ENCODE data around the gene U2SURP.
A peak's percentile ranks its signal among the peaks of the same experiment; 100 is the strongest.
"Not testable (repeated sequence)": the region's sequence is repeated elsewhere in the genome, so short reads cannot be mapped to it uniquely, and the experiment has no call there.

Gene U2SURP

DNA sequence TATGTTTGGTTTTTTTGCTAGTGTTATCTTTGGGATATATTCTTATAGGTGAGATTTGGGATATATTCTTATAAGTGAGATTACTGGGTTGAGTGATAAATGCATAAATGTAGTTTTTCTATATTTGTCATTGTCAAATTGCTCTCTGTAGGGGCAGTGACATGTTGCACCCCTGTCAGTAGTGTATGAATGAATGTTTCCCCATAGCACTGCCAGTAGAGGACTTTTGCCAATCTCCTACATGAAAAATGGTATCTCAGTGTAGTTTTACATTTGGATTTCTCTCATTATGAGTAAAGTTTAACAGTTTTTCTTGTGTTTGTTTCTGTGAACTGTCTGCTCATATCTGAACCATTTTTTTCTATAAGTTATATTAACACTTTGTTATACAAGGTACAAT is 13.6 kb downstream of the U2SURP start:
- no peak for DNase-seq (ENCODE audit: low spot score)

DNA sequence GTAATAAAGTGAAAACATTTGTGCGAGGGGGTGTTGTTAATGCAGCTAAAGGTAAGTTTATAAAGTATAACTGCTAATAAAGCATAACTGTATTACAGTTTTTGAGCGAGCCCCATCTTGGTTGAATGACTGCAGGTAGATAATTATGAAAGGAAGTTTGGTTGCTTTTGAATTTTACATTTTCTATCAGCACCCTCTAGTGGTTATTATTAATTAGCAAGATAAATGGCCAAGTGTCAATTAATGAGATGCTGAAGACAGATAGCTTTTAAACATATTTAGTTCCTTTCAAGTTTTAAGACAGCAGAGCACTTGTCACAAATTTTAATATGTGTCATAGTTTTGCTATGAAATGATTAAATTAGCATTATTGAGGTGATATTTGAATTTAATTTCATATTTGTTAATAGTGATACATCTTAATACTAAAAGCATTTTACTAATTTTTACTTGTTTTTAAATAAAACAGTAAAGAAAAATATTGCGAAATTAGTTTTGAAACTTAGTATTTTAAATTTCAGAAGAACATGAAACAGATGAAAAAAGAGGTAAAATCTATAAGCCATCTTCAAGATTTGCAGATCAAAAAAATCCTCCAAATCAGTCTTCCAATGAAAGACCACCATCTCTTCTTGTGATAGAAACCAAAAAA is 15.1 kb downstream of the U2SURP start:
- no peak for DNase-seq (ENCODE audit: low spot score)

DNA sequence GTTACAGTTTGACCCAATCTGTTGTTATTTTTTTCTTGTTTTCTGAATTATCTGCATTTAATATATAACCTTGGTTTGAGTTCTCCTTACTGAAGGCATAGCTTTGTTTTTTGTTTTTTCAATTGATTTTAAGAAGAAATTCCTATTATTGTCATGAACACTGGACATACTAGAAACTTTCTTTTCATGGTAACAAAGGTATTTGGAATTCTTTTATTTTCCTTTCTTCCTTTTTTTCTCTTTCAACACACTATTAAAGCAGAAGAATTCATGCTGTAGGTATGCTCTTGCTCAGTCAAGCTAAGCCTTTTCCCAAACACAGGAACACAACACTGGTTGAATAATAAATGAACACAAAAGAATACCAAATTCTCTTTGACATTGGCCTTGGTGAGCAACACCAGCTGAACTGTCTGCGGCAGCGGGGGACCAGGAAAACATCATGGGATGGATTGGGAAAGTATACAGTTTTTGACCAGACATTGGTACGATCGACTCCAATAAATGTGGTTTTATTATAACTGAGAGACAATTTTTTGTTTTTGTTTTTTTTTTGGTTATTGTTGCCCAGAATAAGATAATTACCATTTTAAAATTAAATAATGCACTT is 23.1 kb downstream of the U2SURP start:
- peak; percentile 25 for DNase-seq (ENCODE audit: low spot score)

DNA sequence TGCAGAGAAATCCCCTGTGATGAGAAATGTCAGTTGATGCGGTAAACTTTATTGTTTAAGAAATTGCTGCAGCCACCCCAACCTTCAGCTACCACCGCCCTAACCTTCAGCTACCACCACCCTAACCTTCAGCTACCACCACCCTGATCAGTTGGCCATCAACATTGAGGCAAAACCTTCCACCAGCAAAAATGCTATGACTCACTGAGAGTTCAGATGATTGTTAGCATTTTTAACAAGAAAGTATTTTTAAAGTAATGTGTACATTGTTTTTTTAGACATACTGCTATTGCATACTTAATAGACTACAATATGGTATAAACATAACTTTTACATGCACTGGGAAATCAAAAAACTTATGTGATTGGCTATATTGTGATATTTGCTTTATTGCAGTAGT is 30.0 kb downstream of the U2SURP start:
- no peak for DNase-seq (ENCODE audit: low spot score)

DNA sequence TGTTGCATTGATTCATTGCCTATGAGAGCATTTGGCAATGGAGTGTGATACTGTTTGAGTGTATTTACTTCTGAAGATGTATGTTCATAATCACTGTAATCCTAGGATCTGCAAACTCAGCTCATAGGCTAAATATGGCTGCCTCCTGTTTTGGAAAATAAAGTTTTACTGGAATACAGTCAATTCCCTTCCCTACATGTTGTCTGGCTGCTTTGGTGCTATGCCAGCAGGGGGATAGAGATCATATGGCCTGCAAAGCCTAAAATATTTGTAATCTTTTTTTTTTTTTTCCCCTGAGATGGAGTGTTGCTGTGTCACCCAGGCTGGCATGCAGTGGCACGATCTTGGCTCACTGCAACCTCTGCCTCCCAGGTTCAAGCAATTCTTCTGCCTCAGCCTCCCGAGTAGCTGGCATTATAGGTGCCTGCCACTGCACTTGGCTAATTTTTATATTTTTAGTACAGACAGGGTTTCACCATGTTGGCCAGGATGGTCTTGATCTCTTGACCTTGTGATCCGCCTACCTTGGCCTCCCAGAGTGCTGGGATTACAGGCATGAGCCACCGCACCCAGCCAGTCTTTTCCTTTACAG is 30.5 kb downstream of the U2SURP start:
- DNase-seq (ENCODE audit: low spot score) = not testable (repeated sequence)

DNA sequence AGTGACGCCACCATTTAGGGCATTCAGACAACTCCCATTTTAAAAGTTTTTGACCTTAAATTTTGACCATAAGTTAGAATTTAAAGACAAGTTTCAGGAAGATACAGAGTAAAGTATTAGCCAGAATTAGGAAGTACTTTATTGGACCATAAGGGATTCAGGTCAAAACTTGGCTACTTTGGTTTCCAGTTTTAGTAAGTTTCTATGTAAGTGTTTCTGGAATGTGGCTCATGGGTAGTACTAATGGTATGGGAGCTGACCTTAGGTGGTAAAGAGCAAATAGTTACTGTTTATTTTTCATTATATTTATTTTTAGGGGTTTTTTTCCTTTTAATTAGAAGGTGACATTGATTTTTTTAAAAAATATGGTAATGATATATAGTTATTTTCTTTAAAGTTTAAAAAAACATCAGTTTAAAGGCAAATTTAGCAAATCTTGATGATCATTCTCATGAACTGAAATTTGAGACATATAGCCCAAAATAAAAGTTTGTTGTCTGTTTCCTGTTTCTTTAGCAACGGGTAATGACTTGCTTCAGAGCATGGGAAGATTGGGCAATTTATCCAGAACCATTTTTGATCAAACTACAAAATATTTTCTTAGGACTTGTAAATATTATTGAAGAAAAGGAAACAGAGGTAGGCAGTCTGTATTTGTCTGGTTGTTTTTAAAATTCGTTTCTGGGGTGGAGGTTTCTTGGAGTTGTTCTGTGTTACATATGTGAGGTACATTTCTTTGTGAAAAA is 34.3 kb downstream of the U2SURP start:
- no peak for DNase-seq (ENCODE audit: low spot score)

DNA sequence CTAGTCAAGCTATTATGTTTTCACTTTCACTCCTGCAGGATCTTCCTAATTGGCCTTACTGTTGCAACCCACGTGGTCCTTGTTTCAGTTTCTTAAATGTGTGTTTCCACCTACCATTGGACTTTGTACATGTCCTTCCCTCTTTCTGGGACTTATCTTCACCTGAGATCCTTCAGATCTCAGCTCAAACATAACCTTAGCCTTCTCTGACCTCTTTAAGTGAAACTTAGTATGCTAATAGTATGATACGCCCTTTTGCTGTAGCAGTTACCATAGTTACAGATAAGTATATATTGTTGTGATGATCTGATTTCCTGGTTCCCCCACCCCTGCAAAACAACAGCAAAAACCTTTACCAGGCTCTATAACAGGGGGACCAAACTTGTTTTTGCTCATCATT is 35.2 kb downstream of the U2SURP start:
- DNase-seq (ENCODE audit: low spot score) = no peak

DNA sequence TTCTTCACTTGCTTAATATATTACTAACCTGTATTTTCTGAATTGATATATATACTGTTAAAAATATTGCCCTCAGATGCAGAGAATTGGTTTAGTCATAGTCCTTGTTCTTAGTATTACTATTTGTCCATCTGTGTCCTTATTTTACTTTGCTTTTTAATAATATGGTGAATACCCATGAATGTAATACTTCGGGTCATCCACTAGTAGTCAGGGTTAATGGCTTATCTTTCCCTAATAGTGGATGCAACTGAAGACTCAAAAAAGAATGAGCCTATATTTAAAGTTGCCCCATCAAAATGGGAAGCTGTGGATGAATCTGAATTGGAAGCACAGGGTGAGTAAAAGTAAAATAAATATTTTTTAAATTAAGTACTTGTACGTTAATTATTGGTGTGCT is 36.5 kb downstream of the U2SURP start:
- DNase-seq (ENCODE audit: low spot score) = no peak

DNA sequence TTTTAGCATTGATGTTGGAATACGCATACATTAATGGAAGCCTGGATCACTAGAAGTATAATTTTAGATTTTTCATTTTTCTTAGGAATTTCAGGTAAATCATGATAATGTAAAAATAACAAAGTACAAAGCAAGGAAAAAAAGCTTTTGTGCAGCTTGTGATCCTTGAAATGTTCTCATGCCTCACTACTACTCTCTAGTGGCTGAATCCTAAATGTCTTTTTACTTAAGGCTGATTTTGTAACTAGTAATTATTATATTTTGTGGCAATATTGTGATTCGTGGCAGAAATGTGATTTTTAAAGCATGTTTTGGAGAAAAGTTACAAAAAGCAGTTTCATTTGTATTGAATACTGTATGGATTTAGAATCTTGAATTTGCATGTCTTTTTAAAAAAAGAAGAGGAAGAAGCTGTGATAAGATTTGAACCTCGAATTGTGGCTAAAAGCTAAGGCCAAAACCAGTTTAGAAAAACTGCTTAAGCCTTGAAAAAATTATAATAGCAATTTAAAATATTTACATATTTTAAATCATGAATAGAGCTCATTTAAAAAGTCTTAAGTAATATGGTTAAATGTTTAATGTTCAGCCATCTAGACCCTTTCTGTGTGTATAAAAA is 39.0 kb downstream of the U2SURP start:
- peak; percentile 57 for DNase-seq (ENCODE audit: low spot score)

DNA sequence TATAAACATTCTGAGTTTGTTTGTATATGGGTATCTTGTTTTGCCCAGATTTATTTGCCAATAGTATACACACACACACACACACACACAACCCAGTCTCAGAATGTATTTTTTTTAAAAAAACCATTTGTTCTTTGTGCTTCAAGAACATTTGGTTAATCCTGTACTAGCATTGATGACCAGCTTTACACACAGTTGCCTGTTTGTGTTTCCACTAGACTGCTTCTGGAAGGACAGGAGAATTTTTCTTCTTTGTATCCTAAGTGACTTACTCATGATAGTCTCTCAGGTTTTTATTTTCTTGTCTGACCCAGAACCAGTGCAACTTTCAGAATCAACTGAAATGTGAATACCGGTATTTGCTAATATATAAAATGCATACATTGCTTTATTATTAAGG is 40.5 kb downstream of the U2SURP start:
- DNase-seq (ENCODE audit: low spot score) = no peak

DNA sequence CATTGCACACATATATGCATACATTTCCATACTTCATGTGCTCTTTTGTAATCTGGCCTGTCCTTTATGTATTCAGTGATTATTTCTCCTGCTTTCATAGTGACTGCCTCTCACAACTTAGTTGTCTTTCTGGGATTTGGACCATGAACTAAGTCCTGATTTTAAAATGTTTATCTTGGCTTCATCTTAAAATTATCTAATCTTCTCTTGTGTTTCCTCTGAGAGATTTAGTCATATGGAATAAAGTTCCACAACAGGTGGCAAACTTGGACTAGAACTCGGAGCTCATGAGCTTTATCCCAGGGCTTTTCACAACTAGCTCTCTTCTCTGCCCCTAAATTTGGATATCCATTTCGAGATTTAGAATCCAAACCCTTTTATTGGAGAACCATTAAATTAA is 44.3 kb downstream of the U2SURP start:
- no peak for DNase-seq (ENCODE audit: low spot score)

DNA sequence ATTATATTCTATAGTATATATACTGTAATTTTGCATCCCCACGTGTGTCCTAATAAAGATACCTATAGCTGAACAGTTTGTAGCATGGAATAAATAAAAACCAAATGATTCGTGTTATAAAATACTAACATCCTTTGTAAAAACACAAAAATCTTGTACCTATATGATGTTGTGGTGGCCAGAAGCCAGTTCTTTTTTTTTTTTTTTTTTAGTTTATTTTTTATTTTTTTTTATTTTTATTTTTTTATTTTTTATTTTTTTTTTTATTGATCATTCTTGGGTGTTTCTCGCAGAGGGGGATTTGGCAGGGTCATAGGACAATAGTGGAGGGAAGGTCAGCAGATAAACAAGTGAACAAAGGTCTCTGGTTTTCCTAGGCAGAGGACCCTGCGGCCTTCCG is 44.7 kb downstream of the U2SURP start:
- not testable (repeated sequence) for DNase-seq (ENCODE audit: low spot score)

DNA sequence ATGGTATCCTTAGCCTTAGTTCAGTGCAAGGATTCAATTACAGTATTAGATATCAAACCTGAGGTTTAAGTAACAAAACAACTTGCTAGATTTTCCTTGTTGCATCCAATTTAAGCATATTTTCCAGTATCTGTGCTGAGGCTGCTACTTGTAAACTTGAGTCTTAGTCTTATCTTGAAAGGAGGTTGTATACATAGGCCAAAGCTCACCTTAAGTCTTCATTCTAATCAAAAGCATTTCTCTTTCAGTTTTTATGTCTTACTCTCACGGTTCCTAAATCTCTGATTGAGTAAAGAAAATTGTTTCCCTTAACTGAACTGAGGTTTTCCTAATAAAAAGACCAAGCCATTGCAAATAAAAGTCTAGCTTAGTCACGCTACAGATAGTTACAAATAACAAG is 52.6 kb downstream of the U2SURP start:
- no peak for DNase-seq (ENCODE audit: low spot score)

DNA sequence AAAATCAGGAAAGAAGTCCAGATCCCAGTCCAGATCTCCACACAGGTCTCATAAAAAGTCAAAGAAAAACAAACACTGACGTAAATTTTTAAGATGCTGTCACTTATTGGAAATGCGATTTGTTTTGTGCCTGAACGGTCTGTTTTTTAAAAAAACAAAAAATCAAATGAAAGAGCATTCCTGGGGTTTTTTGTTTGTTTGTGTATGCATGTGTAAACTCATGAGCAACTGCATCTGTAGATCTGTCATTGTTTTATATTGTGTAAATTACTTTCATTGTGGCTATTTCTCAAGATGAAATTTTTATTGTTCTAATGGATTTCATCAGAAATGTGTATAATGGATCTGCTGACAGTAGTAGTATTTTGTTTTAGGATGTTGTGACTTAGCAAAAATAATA is 55.0 kb downstream of the U2SURP start:
- DNase-seq (ENCODE audit: low spot score) = no peak

DNA sequence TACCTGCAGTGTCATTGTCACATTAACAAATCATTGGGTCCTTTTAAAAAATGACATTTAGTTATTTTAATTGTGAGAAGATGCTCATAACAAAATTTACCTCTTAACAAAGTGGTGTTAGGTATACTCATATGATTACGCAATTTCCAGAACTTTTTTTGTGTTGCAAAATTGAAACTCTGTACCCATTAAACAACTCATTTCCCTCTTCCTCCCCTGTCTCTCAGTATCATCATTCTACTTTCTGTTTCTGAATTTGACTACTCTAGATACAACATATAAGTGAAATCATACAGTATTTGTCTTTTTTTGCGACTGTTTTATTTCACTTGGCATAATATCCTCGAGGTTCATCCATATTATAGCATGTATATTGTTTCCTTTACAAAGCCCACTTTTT is 59.5 kb downstream of the U2SURP start:
- DNase-seq (ENCODE audit: low spot score) = no peak

DNA sequence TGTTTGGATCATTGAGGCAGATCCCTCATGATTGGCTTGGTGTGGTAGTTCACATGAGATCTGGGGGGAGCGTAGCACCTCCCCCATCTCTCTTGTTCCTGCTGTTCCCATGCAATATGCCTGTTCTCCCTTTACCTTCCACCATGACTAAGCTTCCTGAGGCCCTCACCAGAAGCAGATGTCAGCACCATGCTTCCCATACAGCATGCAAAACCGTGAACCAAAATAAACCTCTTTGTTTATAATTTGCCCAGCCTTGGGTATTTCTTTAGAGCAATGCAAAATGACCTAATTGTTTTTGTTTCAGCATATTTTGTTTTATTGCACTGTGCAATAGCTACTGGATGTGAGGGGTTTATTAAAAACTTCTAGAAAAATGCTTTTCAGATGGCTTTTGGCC is 61.6 kb downstream of the U2SURP start:
- no peak for DNase-seq (ENCODE audit: low spot score)

DNA sequence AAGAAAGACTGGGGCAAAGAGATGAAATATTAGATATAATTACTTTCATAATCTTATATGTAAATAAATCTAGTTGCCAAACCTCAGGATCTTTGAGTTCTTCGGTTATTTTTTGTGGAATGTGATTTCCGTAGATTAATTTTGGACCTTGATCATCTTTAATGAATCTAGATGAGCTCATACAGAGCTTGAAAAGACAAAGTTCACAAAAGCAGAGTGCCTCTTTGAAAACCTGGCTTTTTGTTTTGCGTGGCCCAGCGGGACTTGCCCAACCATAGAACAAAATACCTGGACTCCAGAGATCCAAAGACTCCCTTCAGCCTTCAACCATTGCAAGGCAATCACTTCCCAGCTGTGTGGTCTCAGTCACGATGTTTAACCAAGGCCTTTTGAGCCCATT is 63.4 kb downstream of the U2SURP start:
- DNase-seq (ENCODE audit: low spot score) = no peak

DNA sequence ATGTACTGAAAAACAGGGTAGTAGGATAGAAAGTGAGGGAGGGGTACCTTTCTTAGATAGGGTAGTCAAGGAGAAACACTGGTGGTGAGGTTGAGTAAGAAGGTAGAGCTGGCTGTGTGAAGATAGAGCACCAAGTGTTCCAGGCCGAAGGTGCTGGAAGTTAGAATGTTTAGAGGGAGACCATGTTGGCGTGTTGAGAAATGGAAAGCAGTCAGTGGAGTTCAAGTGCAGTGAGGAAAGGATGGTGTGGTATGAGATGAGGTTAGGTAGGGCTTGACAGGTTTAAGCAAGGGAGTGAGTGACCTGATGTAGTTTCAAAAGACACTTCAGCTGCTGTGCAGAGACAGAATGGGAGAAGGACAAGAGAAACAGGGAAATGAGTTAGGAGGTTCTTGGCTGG is 64.0 kb downstream of the U2SURP start:
- no peak for DNase-seq (ENCODE audit: low spot score)

DNA sequence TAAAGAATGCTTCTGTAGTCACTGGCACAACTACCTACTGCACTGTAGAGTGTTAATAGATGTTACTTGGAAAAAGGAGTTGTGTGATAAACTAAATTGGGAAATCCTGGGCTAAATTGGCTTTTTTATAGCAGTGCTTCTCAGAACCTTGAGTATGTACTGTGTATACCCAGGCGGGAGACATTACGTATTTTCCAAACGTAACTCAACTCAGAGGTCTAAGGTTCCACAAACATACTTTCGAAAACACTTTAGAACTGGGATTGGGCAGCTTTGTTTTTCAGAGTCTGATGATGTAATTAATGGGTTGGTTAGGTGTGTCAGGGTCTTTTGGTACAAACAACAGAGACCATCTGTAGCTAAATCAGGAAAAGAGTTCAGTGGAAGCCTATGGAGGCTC is 64.7 kb downstream of the U2SURP start:
- DNase-seq (ENCODE audit: low spot score) = peak; percentile 7

DNA sequence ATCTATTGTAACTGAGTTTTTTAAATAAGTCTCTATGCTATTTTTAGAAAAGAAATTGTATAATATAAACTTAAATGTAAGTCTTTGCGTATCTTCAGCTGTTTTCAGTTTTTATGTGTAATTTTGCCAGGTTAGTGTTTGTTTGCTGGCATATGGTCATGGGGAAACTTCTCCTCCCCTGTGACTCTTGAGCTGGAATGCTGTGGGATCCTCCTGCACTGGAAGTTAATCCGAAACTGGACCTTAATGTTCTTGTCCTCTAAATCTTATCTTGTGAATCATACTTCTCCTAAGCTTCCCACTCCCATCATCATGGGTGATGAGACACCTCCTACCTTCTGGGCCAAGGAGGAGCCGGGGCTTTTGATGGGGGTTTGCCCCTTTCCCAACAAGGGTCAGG is 65.8 kb downstream of the U2SURP start:
- DNase-seq (ENCODE audit: low spot score) = no peak

DNA sequence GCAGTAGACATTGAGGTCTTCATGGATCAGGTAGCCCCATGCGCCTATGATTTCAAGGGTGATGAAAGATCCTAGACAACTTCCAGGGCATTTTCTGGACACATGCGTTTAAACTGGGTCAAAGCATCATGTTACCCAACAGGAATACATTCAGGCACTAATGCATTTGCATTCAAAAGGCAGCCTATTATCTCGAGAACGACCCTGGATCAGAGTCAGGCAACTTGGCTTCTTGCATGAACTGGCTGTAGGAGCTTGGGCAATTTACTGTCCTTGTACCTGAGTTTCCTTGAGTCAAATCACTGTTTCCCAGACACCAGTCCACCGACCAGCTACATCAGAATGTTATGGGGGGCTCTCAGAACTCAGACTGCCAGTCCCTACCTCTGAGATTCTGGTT is 66.7 kb downstream of the U2SURP start:
- no peak for DNase-seq (ENCODE audit: low spot score)

DNA sequence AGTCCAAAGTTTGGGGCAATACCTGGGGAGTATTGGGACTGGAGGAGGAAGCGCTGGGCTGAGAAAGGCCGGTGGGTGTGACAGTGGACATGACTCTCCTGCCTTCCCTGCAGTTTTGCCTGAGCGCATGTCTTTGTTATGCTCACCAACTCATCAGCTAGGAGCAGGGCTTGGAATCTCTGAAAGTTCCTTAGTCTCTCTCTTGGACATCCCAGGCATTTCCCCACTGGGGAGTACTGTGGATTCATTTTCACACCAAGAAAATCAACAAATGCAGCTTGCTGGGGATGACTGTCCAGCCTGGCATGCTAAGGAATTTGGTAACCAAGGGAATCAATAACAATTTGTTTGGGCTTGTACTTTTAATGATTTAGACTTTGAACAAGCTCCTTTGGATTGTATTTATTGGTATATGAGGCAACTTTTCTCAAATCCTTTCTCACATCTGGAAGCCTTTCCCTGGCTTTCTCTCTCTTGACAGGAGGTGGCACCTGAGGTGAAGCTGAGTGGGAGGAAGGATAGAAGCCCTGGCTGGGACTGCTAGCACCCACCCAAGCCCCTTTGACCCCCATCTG is 69.7 kb downstream of the U2SURP start:
- DNase-seq (ENCODE audit: low spot score) = no peak
